H1 (cell line): Measurements from ENCODE around the gene NR2F2. TPM values are rescaled to one million over a fixed set of nuclear protein-coding genes. Genes with fewer than 3 reads are reported as not detected.

ENCODE experiments used
- CTCF ChIA-PET: fragments of 300-600 bp; sonication (Branson Sonifier 250); formaldehyde crosslinking; loops from one replicate; lab custom pipeline; 2021; ENCODE audit not compliant: partially characterized antibody; lab: Charles Lee
- POLR2A ChIA-PET: fragments of 300-600 bp; sonication (Branson Sonifier 250); formaldehyde crosslinking; loops from one replicate; lab custom pipeline; 2021; ENCODE audit warnings: inconsistent platforms; ENCODE audit not compliant: partially characterized antibody; lab: Charles Lee
- DNase-seq, 2 experiments: peaks; one replicate each; pipeline versions ENCODE4 v3.0.0 to v3.0.0-alpha.2; 2010 to 2022; ENCODE audit warnings: low spot score in 2 of 2, low read depth in 1 of 2, mixed read lengths in 1 of 2
- FAIRE-seq: peaks from 2 replicates; lab custom pipeline; 2011; peaks lifted over from hg19 to GRCh38; lab: Jason Lieb, UNC
- H2AFZ ChIP-seq: 2 replicates; pipeline ENCODE4 v1.8.1; 2012; ENCODE audit warnings: low read length, inconsistent platforms
- H2AK5ac ChIP-seq: 2 replicates; pipeline ENCODE4 v1.6.1; 2013; ENCODE audit warnings: low read depth, low read length
- H2BK120ac ChIP-seq: replicated peaks from 2 replicates; pipeline ENCODE3; 2013; ENCODE audit warnings: low read depth, low read length, inconsistent platforms
- H2BK12ac ChIP-seq: 2 replicates; pipeline ENCODE4 v1.6.1; 2013; ENCODE audit warnings: low read depth, low read length
- H2BK15ac ChIP-seq: 2 replicates; pipeline ENCODE4 v1.6.1; 2013; ENCODE audit warnings: low read length
- H2BK20ac ChIP-seq: 2 replicates; pipeline ENCODE4 v1.6.1; 2013; ENCODE audit warnings: low read length
- H2BK5ac ChIP-seq: 2 replicates; pipeline ENCODE4 v1.6.1; 2013; ENCODE audit warnings: low read depth, low read length
- H3K14ac ChIP-seq: 2 replicates; pipeline ENCODE4 v1.6.1; 2013; ENCODE audit warnings: inconsistent platforms; ENCODE audit not compliant: insufficient read length
- H3K18ac ChIP-seq: 2 replicates; pipeline ENCODE4 v1.6.1; 2013; ENCODE audit warnings: low read length; ENCODE audit errors: extremely low read depth
- H3K23ac ChIP-seq: 2 replicates; pipeline ENCODE4 v1.6.1; 2013; ENCODE audit warnings: inconsistent platforms; ENCODE audit not compliant: insufficient read length
- H3K23me2 ChIP-seq: 2 replicates; pipeline ENCODE4 v1.6.1; 2013; ENCODE audit warnings: low read depth, low read length
- H3K27ac ChIP-seq: 2 replicates; pipeline ENCODE4 v1.6.1; 2011; ENCODE audit warnings: low read depth, low read length, inconsistent platforms
- H3K27me3 ChIP-seq, 4 experiments: replicated peaks in 1 of 4; 1 replicate in 1 of 4; 2 replicates in 3 of 4; pipeline versions ENCODE4 v1.6.1 to v1.8.1; 2011 to 2013; ENCODE audit warnings: low read length in 3 of 4, mild to moderate bottlenecking in 3 of 4, inconsistent platforms in 2 of 4, mixed read lengths in 2 of 4, moderate library complexity in 1 of 4; ENCODE audit not compliant: control insufficient read depth in 3 of 4, insufficient read depth in 3 of 4; ENCODE audit errors: extremely low read depth in 1 of 4
- H3K36me3 ChIP-seq, 4 experiments: 2 replicates each; pipeline versions ENCODE4 v1.6.1 to v1.8.1; 2011 to 2013; ENCODE audit warnings: mild to moderate bottlenecking in 4 of 4, low read length in 3 of 4, moderate library complexity in 2 of 4, control low read depth in 1 of 4, inconsistent platforms in 1 of 4; ENCODE audit not compliant: insufficient read depth in 4 of 4, control insufficient read depth in 2 of 4
- H3K4ac ChIP-seq: replicated peaks from 2 replicates; pipeline ENCODE3; 2013; ENCODE audit warnings: low read length, low read depth, mixed read lengths, inconsistent platforms; ENCODE audit not compliant: insufficient read length
- H3K4me1 ChIP-seq, 4 experiments: replicated peaks in 1 of 4; 1 replicate in 1 of 4; 2 replicates in 3 of 4; pipeline versions ENCODE4 v1.6.1 to v1.8.1; 2011 to 2013; ENCODE audit warnings: low read length in 3 of 4, inconsistent platforms in 2 of 4, mixed read lengths in 1 of 4; ENCODE audit not compliant: insufficient read depth in 4 of 4, control insufficient read depth in 3 of 4
- H3K4me2 ChIP-seq, 2 experiments: 2 replicates each; pipeline versions ENCODE4 v1.6.1 to v1.8.1; 2011 to 2013; ENCODE audit warnings: low read depth in 2 of 2, low read length in 2 of 2, control low read depth in 1 of 2, inconsistent platforms in 1 of 2, mild to moderate bottlenecking in 1 of 2; ENCODE audit not compliant: insufficient read depth in 1 of 2
- H3K4me3 ChIP-seq, 4 experiments: fragments of 200-600, 300-600 bp in 1 of 4; sonication (generic), shearing (Covaris generic), sonication (Bioruptor Twin) in 1 of 4; 2 replicates each; pipeline versions ENCODE4 v1.5.1 to v1.8.1; 2011 to 2016; ENCODE audit warnings: low read length in 4 of 4, low read depth in 3 of 4, control low read depth in 2 of 4, inconsistent platforms in 2 of 4, mild to moderate bottlenecking in 2 of 4, mixed read lengths in 1 of 4, moderate library complexity in 1 of 4; ENCODE audit not compliant: insufficient read depth in 2 of 4; ENCODE audit errors: extremely low read depth in 1 of 4
- H3K56ac ChIP-seq: replicated peaks from 2 replicates; pipeline ENCODE3; 2013; ENCODE audit warnings: low read depth, mild to moderate bottlenecking, mixed read lengths, low read length, inconsistent platforms; ENCODE audit not compliant: insufficient read length
- H3K79me1 ChIP-seq: 2 replicates; pipeline ENCODE4 v1.6.1; 2013; ENCODE audit warnings: low read depth, low read length, control low read depth
- H3K79me2 ChIP-seq, 2 experiments: 2 replicates each; pipeline versions ENCODE4 v1.6.1 to v1.8.1; 2012 to 2013; ENCODE audit warnings: low read length in 2 of 2, mild to moderate bottlenecking in 2 of 2, inconsistent platforms in 1 of 2; ENCODE audit not compliant: insufficient read depth in 2 of 2, control insufficient read depth in 1 of 2
- H3K9ac ChIP-seq, 4 experiments: replicated peaks in 1 of 4; 1 replicate in 1 of 4; 2 replicates in 3 of 4; pipeline versions ENCODE4 v1.6.1 to v1.8.1; 2011 to 2013; ENCODE audit warnings: low read depth in 3 of 4, low read length in 3 of 4, control low read depth in 2 of 4, mild to moderate bottlenecking in 2 of 4, moderate library complexity in 2 of 4, inconsistent platforms in 1 of 4; ENCODE audit errors: extremely low read depth in 1 of 4
- H3K9me3 ChIP-seq, 2 experiments: 2 replicates each; pipeline versions ENCODE4 v1.6.1 to v1.8.1; 2012 to 2013; ENCODE audit warnings: mild to moderate bottlenecking in 2 of 2, moderate library complexity in 2 of 2, control low read depth in 1 of 2, inconsistent platforms in 1 of 2, low read depth in 1 of 2, low read length in 1 of 2, mixed read lengths in 1 of 2; ENCODE audit not compliant: insufficient read depth in 2 of 2
- H4K20me1 ChIP-seq, 2 experiments: replicated peaks in 1 of 2; 2 replicates each; pipeline versions ENCODE3 to v1.8.1; 2011 to 2013; ENCODE audit warnings: inconsistent platforms in 2 of 2, low read length in 2 of 2, mild to moderate bottlenecking in 1 of 2; ENCODE audit not compliant: insufficient read depth in 2 of 2, control insufficient read depth in 1 of 2
- H4K5ac ChIP-seq: 2 replicates; pipeline ENCODE4 v1.6.1; 2013; ENCODE audit warnings: low read length, low read depth, mixed read lengths, inconsistent platforms; ENCODE audit not compliant: insufficient read length
- H4K8ac ChIP-seq: 2 replicates; pipeline ENCODE4 v1.8.0; 2013; ENCODE audit warnings: mild to moderate bottlenecking, moderate library complexity, low read length, inconsistent platforms; ENCODE audit not compliant: insufficient read depth; ENCODE audit errors: extremely low read depth
- H4K91ac ChIP-seq: replicated peaks from 2 replicates; pipeline ENCODE3; 2013; ENCODE audit warnings: low read length, mixed read lengths, inconsistent platforms; ENCODE audit not compliant: insufficient read length
- ASH2L ChIP-seq: fragments of 200-600, 300-600 bp; sonication (generic); IDR thresholded peaks from one replicate; pipeline ENCODE4 v1.7.1; 2017; ENCODE audit warnings: low read length
- CEBPB ChIP-seq: IDR thresholded peaks from 2 replicates; pipeline ENCODE4 v1.6.1; 2012; ENCODE audit warnings: low read depth, low read length
- CHD2 ChIP-seq: IDR thresholded peaks from 2 replicates; pipeline ENCODE4 v1.6.1; 2012; ENCODE audit warnings: low read length, improper control_type of control experiment
- GABPA ChIP-seq: IDR thresholded peaks from 2 replicates; pipeline ENCODE4 v1.6.1; 2011; ENCODE audit warnings: mild to moderate bottlenecking, low read length, moderate library complexity, borderline replicate concordance; ENCODE audit not compliant: insufficient read depth
- HDAC2 ChIP-seq, 2 experiments: fragments of 300-600 bp in 1 of 2; sonication (generic) in 1 of 2; IDR thresholded peaks; 2 replicates each; pipeline ENCODE4 v1.6.1; 2011 to 2012; ENCODE audit warnings: low read depth in 2 of 2, low read length in 2 of 2, mild to moderate bottlenecking in 2 of 2, moderate library complexity in 2 of 2, borderline replicate concordance in 1 of 2, inconsistent platforms in 1 of 2
- PHF8 ChIP-seq: fragments of 200-600 bp; sonication (generic); conservative IDR thresholded peaks from 2 replicates; pipeline ENCODE4 v1.7.1; 2012; ENCODE audit warnings: low read depth, mild to moderate bottlenecking, inconsistent platforms, low read length, moderate library complexity
- RXRA ChIP-seq: IDR thresholded peaks from 2 replicates; pipeline ENCODE4 v1.6.1; 2011; ENCODE audit warnings: low read depth, mild to moderate bottlenecking, low read length, moderate library complexity; ENCODE audit not compliant: insufficient read depth
- SIX5 ChIP-seq: IDR thresholded peaks from 2 replicates; pipeline ENCODE4 v1.6.1; 2011; ENCODE audit warnings: mild to moderate bottlenecking, low read depth, low read length
- SP1 ChIP-seq: IDR thresholded peaks from 2 replicates; pipeline ENCODE4 v1.6.1; 2011; ENCODE audit warnings: low read depth, low read length
- TCF12 ChIP-seq: IDR thresholded peaks from 2 replicates; pipeline ENCODE4 v1.6.1; 2011; ENCODE audit warnings: low read depth, mild to moderate bottlenecking, low read length
- YY1 ChIP-seq: IDR thresholded peaks from 2 replicates; pipeline ENCODE4 v1.6.1; 2011; ENCODE audit warnings: low read depth, mild to moderate bottlenecking, low read length
- WGBS, 2 experiments: shearing (Covaris generic) in 1 of 2; methylation state at CpG; one replicate each; pipeline versions ENCODE4 v1.1.6 to v1.1.7; 2013 to 2015; ENCODE audit warnings: low lambda C conversion rate in 2 of 2, mixed read lengths in 2 of 2, inconsistent platforms in 1 of 2, low coverage in 1 of 2, missing lambda C conversion rate in 1 of 2; ENCODE audit not compliant: insufficient replicate concordance in 2 of 2, insufficient coverage in 1 of 2, insufficient read length in 1 of 2; ENCODE audit errors: extremely low coverage in 1 of 2, missing lambda C conversion rate in 1 of 2; 5-methylcytosine and 5-hydroxymethylcytosine counted together
- polyA plus RNA-seq, 7 experiments: library from polyadenylated mRNA; depleted of rRNA in 3 of 7; stranded (reverse) in 5 of 7; unstranded in 2 of 7; fragments of >200 nt in 5 of 7; fragments of 200-250 nt in 2 of 7; gene quantifications; 1 replicate in 5 of 7; 2 replicates in 1 of 7; 4 replicates in 1 of 7; pipeline versions ENCODE4 v1.2.1 to v1.2.3, GENCODE V29; 2011 to 2013; ENCODE audit warnings: missing spikeins in 2 of 7, mixed read lengths in 2 of 7
- total RNA-seq: library from RNA; stranded (reverse); fragmentation: NEBNext Ultra II Directional; extraction: Animal tissue kit (Norgen Biotek cat#: 25700); gene quantifications from 2 replicates; pipeline ENCODE4 v1.2.1, GENCODE V29; 2021
- TF ChIP-seq, protein P1 (sequence below): IDR thresholded peaks from 2 replicates; pipeline ENCODE4 v1.6.1; 2012; ENCODE audit warnings: low read length, inconsistent platforms

Gene NR2F2
- total and polyA plus RNA-seq, 2 of the 8 experiments (the other 6 are each of a cell fraction or from before 2014, with no cell fraction given) = 0.03 TPM; not detected in 1

DNA sequence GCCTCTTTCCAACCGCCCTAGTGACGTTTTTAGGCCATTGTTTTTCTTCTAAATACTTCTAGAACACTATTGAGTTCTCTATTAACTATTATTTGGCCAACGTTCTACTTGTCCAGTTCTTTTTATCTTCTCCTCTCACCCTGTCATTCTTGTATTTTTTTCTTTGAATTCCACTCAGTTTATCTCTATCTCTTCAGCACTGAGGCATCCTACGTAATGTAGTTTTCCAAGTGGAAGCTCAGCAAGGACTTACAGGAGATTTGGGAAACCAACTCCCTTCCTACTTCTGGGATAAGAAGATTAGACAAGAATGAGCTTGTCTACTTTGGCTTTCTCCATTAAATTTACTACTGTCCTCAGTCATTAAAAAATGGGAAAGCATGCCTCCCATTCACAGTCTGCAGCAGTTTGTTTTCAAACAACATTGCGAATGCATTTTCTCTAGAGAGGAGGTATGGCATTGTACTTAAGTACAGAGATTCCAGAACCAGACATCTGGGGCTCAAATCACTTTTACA lies 21.3 kb upstream of the NR2F2 start:
- Histone ChIP-seq H3K36me3 (no peaks in the 10 kb centered on the region), H3K18ac (no peak overlapping the region), H4K20me1 (no peaks in the 10 kb centered on the region), H3K23ac (no peak overlapping the region), H3K4ac (no peak overlapping the region), H3K23me2 (no peaks in the 10 kb centered on the region; the same call in 1 of the 2 replicates), H3K4me2 (no peak overlapping the region), H3K4me3 (no peak overlapping the region), H3K79me2 (no peaks in the 10 kb centered on the region), H3K9me3 (no peaks in the 10 kb centered on the region), H3K56ac (no peak overlapping the region), H2BK12ac (no peak overlapping the region), H2AFZ (no peak overlapping the region), H3K4me1 (no peaks in the 10 kb centered on the region; a peak in 1 of 7 replicates), H2BK15ac (no peak overlapping the region), H3K9ac (no peak overlapping the region), H2BK5ac (no peak overlapping the region), H2BK120ac (no peak overlapping the region), H2AK5ac (no peak overlapping the region), H4K91ac (no peak overlapping the region), H4K8ac (no peak overlapping the region), H3K27me3 (0 out of 7 replicates have a peak, but pooled peaks cover 0 to 2% (median 0%) of the 10 kb centered on the region in 4 experiments), H2BK20ac (no peak overlapping the region), H3K27ac (no peak overlapping the region), H4K5ac (no peak overlapping the region), H3K79me1 (no peaks in the 10 kb centered on the region), H3K14ac (no peak overlapping the region)
- TF ChIP-seq SIX5 (no peak), PHF8 (no peak), HDAC2 (IDR thresholded peaks at IDR 0.05; ENCODE audit: borderline replicate concordance in 1 of 2, low read depth in 2 of 2, low read length in 2 of 2) (no peak), RXRA (no peak), CHD2 (no peak), SP1 (no peak), GABPA (no peak), YY1 (no peak), CEBPB (no peak), TCF12 (no peak), ASH2L (no peak)
- TF ChIP-seq, protein P1, sequence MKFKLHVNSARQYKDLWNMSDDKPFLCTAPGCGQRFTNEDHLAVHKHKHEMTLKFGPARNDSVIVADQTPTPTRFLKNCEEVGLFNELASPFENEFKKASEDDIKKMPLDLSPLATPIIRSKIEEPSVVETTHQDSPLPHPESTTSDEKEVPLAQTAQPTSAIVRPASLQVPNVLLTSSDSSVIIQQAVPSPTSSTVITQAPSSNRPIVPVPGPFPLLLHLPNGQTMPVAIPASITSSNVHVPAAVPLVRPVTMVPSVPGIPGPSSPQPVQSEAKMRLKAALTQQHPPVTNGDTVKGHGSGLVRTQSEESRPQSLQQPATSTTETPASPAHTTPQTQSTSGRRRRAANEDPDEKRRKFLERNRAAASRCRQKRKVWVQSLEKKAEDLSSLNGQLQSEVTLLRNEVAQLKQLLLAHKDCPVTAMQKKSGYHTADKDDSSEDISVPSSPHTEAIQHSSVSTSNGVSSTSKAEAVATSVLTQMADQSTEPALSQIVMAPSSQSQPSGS = no peak
- DNase-seq = no peak
- FAIRE-seq = no peak
- WGBS, 2 experiments = 89% methylated on average over 5 of the region's 5 CpGs; no CpG with 5 or more reads in 1 of the 2 experiments
- POLR2A ChIA-PET = no interaction called here
- CTCF ChIA-PET = interaction anchor here (0.9 kb wide), 1 partner anchor 375 kb away, joined by 3 read pairs; no protein-coding TSS in a partner anchor
